Nucleus accumbens (tissue), 56 donors: Measurements from ENCODE around the gene CRHR1.
A peak's percentile ranks its signal among the peaks of the same experiment; 100 is the strongest.
"Not testable (repeated sequence)": the region's sequence is repeated elsewhere in the genome, so short reads cannot be mapped to it uniquely, and the experiment has no call there.

Source experiments
- DNase-seq, 56 donors: peaks; one replicate each; lab custom pipeline; 2025; lab: John Stamatoyannopoulos, UW

Gene CRHR1

GRCh38 chr17:45855691-45856336, 71.7 kb downstream of the CRHR1 start:
- DNase-seq, result no peak

- DNase-seq, result peak in 1 of 56 donors; percentile 3
Measured at GRCh38 chr17:45857977-45858708, 74.0 kb downstream of the CRHR1 start.

GRCh38 chr17:45861165-45861564, 77.0 kb downstream of the CRHR1 start:
- DNase-seq, result no peak

GRCh38 chr17:45862127-45862526, 78.0 kb downstream of the CRHR1 start:
- not testable (repeated sequence) for DNase-seq

GRCh38 chr17:45863857-45864654, 79.9 kb downstream of the CRHR1 start:
- DNase-seq, result no peak

- DNase-seq, result peak in 48 of 56 donors; percentile 9 to 84 (median 65)
Measured at GRCh38 chr17:45867171-45867570, 83.1 kb downstream of the CRHR1 start.

GRCh38 chr17:45867702-45868101, 83.6 kb downstream of the CRHR1 start:
- peak in 19 of 56 donors; percentile 4 to 46 (median 25) for DNase-seq

GRCh38 chr17:45868276-45868675, 84.2 kb downstream of the CRHR1 start:
- DNase-seq, result no peak

GRCh38 chr17:45869676-45870341, 85.7 kb downstream of the CRHR1 start:
- DNase-seq, result peak in 1 of 56 donors; percentile 9

- no peak for DNase-seq
Measured at GRCh38 chr17:45870342-45870974, 86.3 kb downstream of the CRHR1 start.

- no peak for DNase-seq
Measured at GRCh38 chr17:45871718-45872117, 87.6 kb downstream of the CRHR1 start.

- no peak for DNase-seq
Measured at GRCh38 chr17:45873728-45874127, 89.6 kb downstream of the CRHR1 start.

- DNase-seq, result no peak
Measured at GRCh38 chr17:45874151-45874550, 90.0 kb downstream of the CRHR1 start.

GRCh38 chr17:45876539-45876938, 92.4 kb downstream of the CRHR1 start:
- no peak for DNase-seq

GRCh38 chr17:45877467-45877866, 93.3 kb downstream of the CRHR1 start:
- no peak for DNase-seq

GRCh38 chr17:45883063-45883462, 98.9 kb downstream of the CRHR1 start:
- DNase-seq, result no peak
